ENCODE results near the gene FAM131C.
"Not testable (repeated sequence)": the region's sequence is repeated elsewhere in the genome, so short reads cannot be mapped to it uniquely, and the experiment has no call there.

The FAM131C gene

GRCh38 chr1:16033103-16033632, 40.3 kb downstream of the FAM131C start:
- DNase-seq (ENCODE audit: low spot score), result not testable (repeated sequence)

GRCh38 chr1:16032388-16033102, 40.9 kb downstream of the FAM131C start:
- peak; percentile 89 for DNase-seq (ENCODE audit: low spot score)

- no peak for DNase-seq (ENCODE audit: low spot score)
Observed at GRCh38 chr1:16031551-16031950, 41.9 kb downstream of the FAM131C start.

GRCh38 chr1:16029288-16029687, 44.2 kb downstream of the FAM131C start:
- DNase-seq (ENCODE audit: low spot score), result no peak

- DNase-seq (ENCODE audit: low spot score), result not testable (repeated sequence)
Observed at GRCh38 chr1:16029003-16029268, 44.5 kb downstream of the FAM131C start.

GRCh38 chr1:16028237-16029002, 45.0 kb downstream of the FAM131C start:
- DNase-seq (ENCODE audit: low spot score), result no peak

- peak; percentile 83 for DNase-seq (ENCODE audit: low spot score)
Observed at GRCh38 chr1:16026723-16027484, 46.5 kb downstream of the FAM131C start.

- DNase-seq (ENCODE audit: low spot score), result not testable (repeated sequence)
Observed at GRCh38 chr1:16026302-16026701, 47.1 kb downstream of the FAM131C start.

- no peak for DNase-seq (ENCODE audit: low spot score)
Observed at GRCh38 chr1:16023050-16023653, 50.3 kb downstream of the FAM131C start.

GRCh38 chr1:16022393-16022792, 51.1 kb downstream of the FAM131C start:
- no peak for DNase-seq (ENCODE audit: low spot score)

- no peak for DNase-seq (ENCODE audit: low spot score)
Observed at GRCh38 chr1:16021681-16022080, 51.8 kb downstream of the FAM131C start, which contains the start of gene CLCNKA. Gene CLCNKA (plus strand): TSS chr1:16022036. CDS start chr1:16022620, 584 bp downstream.

- not testable (repeated sequence) for DNase-seq (ENCODE audit: low spot score)
Observed at GRCh38 chr1:16020878-16021277, 52.6 kb downstream of the FAM131C start.

- no peak for DNase-seq (ENCODE audit: low spot score)
Observed at GRCh38 chr1:16020325-16020724, 53.1 kb downstream of the FAM131C start.

GRCh38 chr1:16019644-16020277, 53.7 kb downstream of the FAM131C start:
- DNase-seq (ENCODE audit: low spot score), result no peak

GRCh38 chr1:16018749-16019643, 54.5 kb downstream of the FAM131C start:
- no peak for DNase-seq (ENCODE audit: low spot score)

- no peak for DNase-seq (ENCODE audit: low spot score)
Observed at GRCh38 chr1:16018308-16018707, 55.1 kb downstream of the FAM131C start.

- DNase-seq (ENCODE audit: low spot score), result peak; percentile 68
Observed at GRCh38 chr1:16017461-16018303, 55.8 kb downstream of the FAM131C start, which contains the start of gene HSPB7. Gene HSPB7 (minus strand): TSS chr1:16018043. CDS start chr1:16017963, 80 bp downstream.

GRCh38 chr1:16017076-16017460, 56.4 kb downstream of the FAM131C start:
- no peak for DNase-seq (ENCODE audit: low spot score)

All from NAMALWA (cell line).